ENCODE data around the gene PRPF6. TPM values are rescaled to one million over a fixed set of nuclear protein-coding genes. Genes with fewer than 3 reads are reported as not detected.

Gene PRPF6
- total and polyA plus RNA-seq, 2 of the 13 experiments (the other 11 are each of a cell fraction or from before 2014, with no cell fraction given), result 63.7 to 101 TPM

GRCh38 chr20:64050261-64051032 lies 69.5 kb downstream of the PRPF6 start (continued):
- TF ChIP-seq ZBTB25 (CRISPR knock-in tag; IDR thresholded peaks at IDR 0.05) (peak; percentile 72; the same call in 1 of the 2 replicates), RERE (CRISPR knock-in tag; IDR thresholded peaks at IDR 0.05; ENCODE audit: low read depth) (peak; percentile 66; the same call in 1 of the 2 replicates), ATF7 (IDR thresholded peaks at IDR 0.05) (no peak), ATF7 (CRISPR knock-in tag; IDR thresholded peaks at IDR 0.05) (no peak), ZNF572 (CRISPR knock-in tag; IDR thresholded peaks at IDR 0.05) (peak; percentile 77; the same call in 1 of the 2 replicates), MAF1 (CRISPR knock-in tag; IDR thresholded peaks at IDR 0.05; ENCODE audit: borderline replicate concordance) (peak; percentile 56; the same call in 1 of the 2 replicates), ZSCAN20 (CRISPR knock-in tag; IDR thresholded peaks at IDR 0.05; ENCODE audit: borderline replicate concordance) (peak; percentile 88), NCOA2 (CRISPR knock-in tag; IDR thresholded peaks at IDR 0.05) (peak; percentile 12; the same call in 1 of the 2 replicates), RNF219 (CRISPR knock-in tag; IDR thresholded peaks at IDR 0.05) (no peak), TFAP4 (IDR thresholded peaks at IDR 0.05; ENCODE audit: borderline replicate concordance, low read depth) (no peak), MTF2 (CRISPR knock-in tag; IDR thresholded peaks at IDR 0.05; ENCODE audit: borderline replicate concordance) (no peak), TIGD3 (CRISPR knock-in tag; IDR thresholded peaks at IDR 0.05; ENCODE audit: borderline replicate concordance) (peak; percentile 26; the same call in 1 of the 2 replicates), THAP8 (CRISPR knock-in tag; IDR thresholded peaks at IDR 0.05; ENCODE audit: borderline replicate concordance) (no peak; the same call in 1 of the 2 replicates), POGZ (CRISPR knock-in tag; IDR thresholded peaks at IDR 0.05) (no peak; the same call in 1 of the 2 replicates), PAF1 (CRISPR knock-in tag; IDR thresholded peaks at IDR 0.05) (no peak)

Measured in HepG2 (cell line).